Measurements from ENCODE around the gene EHMT1. TPM values are rescaled to one million over a fixed set of nuclear protein-coding genes. Genes with fewer than 3 reads are reported as not detected.

EHMT1 gene
- total and polyA plus RNA-seq, 2 of the 13 experiments (the other 11 are each of a cell fraction or from before 2014, with no cell fraction given): 23.0 to 27.1 TPM

- TF ChIP-seq HBP1 (CRISPR knock-in tag; IDR thresholded peaks at IDR 0.05; ENCODE audit: low read depth): no peak; the same call in 1 of the 2 replicates
- TF ChIP-seq ZNF782 (CRISPR knock-in tag; IDR thresholded peaks at IDR 0.05; ENCODE audit: borderline replicate concordance): no peak
- peak; percentile 54 for TF ChIP-seq SKI (IDR thresholded peaks at IDR 0.05; ENCODE audit: partially characterized antibody)
- peak; percentile 71; the same call in 1 of the 2 replicates for TF ChIP-seq ZNF598 (CRISPR knock-in tag; IDR thresholded peaks at IDR 0.05; ENCODE audit: borderline replicate concordance)
- TF ChIP-seq SOX6 (IDR thresholded peaks at IDR 0.05): no peak
- peak; percentile 34; the same call in 1 of the 2 replicates for TF ChIP-seq SOX6 (CRISPR knock-in tag; IDR thresholded peaks at IDR 0.05)
- TF ChIP-seq PAX8 (CRISPR knock-in tag; IDR thresholded peaks at IDR 0.05; ENCODE audit: borderline replicate concordance): no peak
- TF ChIP-seq ZNF580 (CRISPR knock-in tag; IDR thresholded peaks at IDR 0.05; ENCODE audit: borderline replicate concordance, low read depth): peak; percentile 78; the same call in 1 of the 2 replicates
- TF ChIP-seq PITX1 (CRISPR knock-in tag; IDR thresholded peaks at IDR 0.05): peak; percentile 48; the same call in 1 of the 2 replicates
- TF ChIP-seq ZBTB20 (CRISPR knock-in tag; IDR thresholded peaks at IDR 0.05; ENCODE audit: borderline replicate concordance, low read depth): no peak; the same call in 1 of the 2 replicates
- 0 out of 4 replicates have a peak, but pooled peaks of 1 of the 2 experiments have one; percentile 30 for TF ChIP-seq EP300 (IDR thresholded peaks at IDR 0.05; ENCODE audit: low read depth in 2 of 2, low read length in 2 of 2)
- no peak for TF ChIP-seq EP300 (CRISPR knock-in tag; IDR thresholded peaks at IDR 0.05; ENCODE audit: borderline replicate concordance)
- TF ChIP-seq MAFG (CRISPR knock-in tag; IDR thresholded peaks at IDR 0.05): no peak
- peak; percentile 22; the same call in 1 of the 2 replicates for TF ChIP-seq ZNF652 (CRISPR knock-in tag; IDR thresholded peaks at IDR 0.05; ENCODE audit: borderline replicate concordance, low read depth)
- TF ChIP-seq ZNF484 (CRISPR knock-in tag; IDR thresholded peaks at IDR 0.05; ENCODE audit: borderline replicate concordance, low read depth): no peak
These were observed 40.1 kb upstream of the EHMT1 start, which contains the start of gene DPH7 (continued) for GRCh38 chr9:137578518-137579258.

Measured in HepG2 (cell line).